ENCODE measurements around the gene CREB3L1. TPM values are rescaled to one million over a fixed set of nuclear protein-coding genes. Genes with fewer than 3 reads are reported as not detected.

CREB3L1 gene
- total and polyA plus RNA-seq, 2 of the 13 experiments (the other 11 are each of a cell fraction or from before 2014, with no cell fraction given), result not detected

DNA sequence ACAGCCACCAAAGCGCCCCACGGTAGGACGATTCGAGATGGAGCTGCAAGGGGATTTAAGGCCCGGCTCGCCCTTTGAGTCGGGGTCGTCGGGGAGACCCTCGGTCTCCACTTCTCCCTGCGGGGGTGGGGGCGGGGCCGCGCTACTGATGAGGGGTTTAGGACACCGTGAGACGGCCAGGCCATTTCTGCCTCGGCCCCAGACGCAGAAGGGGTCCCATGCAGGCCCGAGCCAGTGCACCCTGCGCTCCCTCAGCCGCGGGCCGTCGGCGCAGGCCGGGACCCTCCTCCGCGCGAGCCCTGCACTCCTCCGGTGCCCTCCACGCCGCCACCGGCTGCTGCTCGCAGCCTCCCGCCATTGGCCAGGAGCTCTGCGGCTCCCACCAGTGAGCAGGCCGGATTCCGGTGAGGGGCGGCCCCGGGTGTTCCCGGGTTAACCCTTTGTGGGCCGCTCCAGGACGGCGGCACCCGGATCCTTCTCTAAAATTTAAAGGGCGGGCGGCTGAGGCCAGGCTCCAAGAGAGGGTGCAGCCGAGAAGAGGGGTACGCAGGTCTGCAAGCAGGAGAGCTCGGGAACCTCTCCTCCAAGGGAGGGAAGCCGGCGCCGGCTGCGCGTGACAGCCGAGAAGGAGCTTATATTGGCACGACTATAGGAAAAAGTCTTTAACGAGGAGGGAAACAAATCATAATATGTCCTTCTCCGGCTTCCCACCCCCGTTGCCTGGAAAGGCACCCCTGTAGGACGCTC lies 18.0 kb downstream of the CREB3L1 start (continued):
- TF ChIP-seq, protein P1, sequence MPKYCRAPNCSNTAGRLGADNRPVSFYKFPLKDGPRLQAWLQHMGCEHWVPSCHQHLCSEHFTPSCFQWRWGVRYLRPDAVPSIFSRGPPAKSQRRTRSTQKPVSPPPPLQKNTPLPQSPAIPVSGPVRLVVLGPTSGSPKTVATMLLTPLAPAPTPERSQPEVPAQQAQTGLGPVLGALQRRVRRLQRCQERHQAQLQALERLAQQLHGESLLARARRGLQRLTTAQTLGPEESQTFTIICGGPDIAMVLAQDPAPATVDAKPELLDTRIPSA (CRISPR knock-in tag; IDR thresholded peaks at IDR 0.05; ENCODE audit: borderline replicate concordance), result no peak
- TF ChIP-seq ZNF710 (CRISPR knock-in tag; IDR thresholded peaks at IDR 0.05; ENCODE audit: borderline replicate concordance) (no peak), XRCC5 (optimal IDR thresholded peaks at IDR 0.05; ENCODE audit: low read length) (peak; percentile 71), ZNF549 (CRISPR knock-in tag; IDR thresholded peaks at IDR 0.05) (no peak), SMARCE1 (IDR thresholded peaks at IDR 0.05; ENCODE audit: borderline replicate concordance) (no peak), ZBTB7B (CRISPR knock-in tag; IDR thresholded peaks at IDR 0.05) (peak; percentile 22; the same call in 1 of the 2 replicates), SP4 (CRISPR knock-in tag; IDR thresholded peaks at IDR 0.05) (0 out of 2 replicates have a peak, but pooled peaks have one; percentile 28), ZNF235 (CRISPR knock-in tag; IDR thresholded peaks at IDR 0.05; ENCODE audit: borderline replicate concordance) (peak; percentile 76; the same call in 1 of the 2 replicates), RELA (CRISPR knock-in tag; IDR thresholded peaks at IDR 0.05) (no peak), ZNF274 (CRISPR knock-in tag; IDR thresholded peaks at IDR 0.05) (0 out of 2 replicates have a peak, but pooled peaks have one; percentile 19), SRY (CRISPR knock-in tag; IDR thresholded peaks at IDR 0.05) (peak; percentile 73; the same call in 1 of the 2 replicates), GFI1 (CRISPR knock-in tag; IDR thresholded peaks at IDR 0.05; ENCODE audit: borderline replicate concordance) (0 out of 2 replicates have a peak, but pooled peaks have one; percentile 29), ZNF512 (CRISPR knock-in tag; IDR thresholded peaks at IDR 0.05) (no peak), ZNF777 (CRISPR knock-in tag; IDR thresholded peaks at IDR 0.05) (peak; percentile 68), SAP130 (CRISPR knock-in tag; IDR thresholded peaks at IDR 0.05; ENCODE audit: low read depth) (peak; percentile 15; the same call in 1 of the 2 replicates), ZNF253 (CRISPR knock-in tag; IDR thresholded peaks at IDR 0.05; ENCODE audit: borderline replicate concordance) (0 out of 2 replicates have a peak, but pooled peaks have one; percentile 69), ZNF432 (CRISPR knock-in tag; IDR thresholded peaks at IDR 0.05; ENCODE audit: borderline replicate concordance) (no peak), ZNF605 (CRISPR knock-in tag; IDR thresholded peaks at IDR 0.05) (no peak), ETV5 (CRISPR knock-in tag; IDR thresholded peaks at IDR 0.05; ENCODE audit: borderline replicate concordance) (peak; percentile 21; the same call in 1 of the 2 replicates), ZNF276 (CRISPR knock-in tag; IDR thresholded peaks at IDR 0.05; ENCODE audit: low read depth) (0 out of 2 replicates have a peak, but pooled peaks have one; percentile 40)
- TF ChIP-seq, protein P2, sequence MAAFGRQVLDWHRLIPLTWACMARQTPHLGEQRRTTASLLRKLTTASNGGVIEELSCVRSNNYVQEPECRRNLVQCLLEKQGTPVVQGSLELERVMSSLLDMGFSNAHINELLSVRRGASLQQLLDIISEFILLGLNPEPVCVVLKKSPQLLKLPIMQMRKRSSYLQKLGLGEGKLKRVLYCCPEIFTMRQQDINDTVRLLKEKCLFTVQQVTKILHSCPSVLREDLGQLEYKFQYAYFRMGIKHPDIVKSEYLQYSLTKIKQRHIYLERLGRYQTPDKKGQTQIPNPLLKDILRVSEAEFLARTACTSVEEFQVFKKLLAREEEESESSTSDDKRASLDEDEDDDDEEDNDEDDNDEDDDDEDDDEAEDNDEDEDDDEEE (CRISPR knock-in tag; IDR thresholded peaks at IDR 0.05), result no peak
- TF ChIP-seq, protein P3, sequence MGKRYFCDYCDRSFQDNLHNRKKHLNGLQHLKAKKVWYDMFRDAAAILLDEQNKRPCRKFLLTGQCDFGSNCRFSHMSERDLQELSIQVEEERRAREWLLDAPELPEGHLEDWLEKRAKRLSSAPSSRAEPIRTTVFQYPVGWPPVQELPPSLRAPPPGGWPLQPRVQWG (CRISPR knock-in tag; IDR thresholded peaks at IDR 0.05; ENCODE audit: borderline replicate concordance, low read depth), result no peak
